GM20431 (cell line): ENCODE data around the gene DUSP1.
"Not testable (repeated sequence)": the region's sequence is repeated elsewhere in the genome, so short reads cannot be mapped to it uniquely, and the experiment has no call there.

ENCODE experiments used
- in situ Hi-C: fragments of 300-500 bp; cut with MseI, MboI; formaldehyde crosslinking; loops from one replicate; pipeline ENCODE4 v1.15.0; 2020; ENCODE audit warnings: low sequenced_read_pairs; ENCODE audit not compliant: unreplicated experiment

DUSP1 gene

DNA sequence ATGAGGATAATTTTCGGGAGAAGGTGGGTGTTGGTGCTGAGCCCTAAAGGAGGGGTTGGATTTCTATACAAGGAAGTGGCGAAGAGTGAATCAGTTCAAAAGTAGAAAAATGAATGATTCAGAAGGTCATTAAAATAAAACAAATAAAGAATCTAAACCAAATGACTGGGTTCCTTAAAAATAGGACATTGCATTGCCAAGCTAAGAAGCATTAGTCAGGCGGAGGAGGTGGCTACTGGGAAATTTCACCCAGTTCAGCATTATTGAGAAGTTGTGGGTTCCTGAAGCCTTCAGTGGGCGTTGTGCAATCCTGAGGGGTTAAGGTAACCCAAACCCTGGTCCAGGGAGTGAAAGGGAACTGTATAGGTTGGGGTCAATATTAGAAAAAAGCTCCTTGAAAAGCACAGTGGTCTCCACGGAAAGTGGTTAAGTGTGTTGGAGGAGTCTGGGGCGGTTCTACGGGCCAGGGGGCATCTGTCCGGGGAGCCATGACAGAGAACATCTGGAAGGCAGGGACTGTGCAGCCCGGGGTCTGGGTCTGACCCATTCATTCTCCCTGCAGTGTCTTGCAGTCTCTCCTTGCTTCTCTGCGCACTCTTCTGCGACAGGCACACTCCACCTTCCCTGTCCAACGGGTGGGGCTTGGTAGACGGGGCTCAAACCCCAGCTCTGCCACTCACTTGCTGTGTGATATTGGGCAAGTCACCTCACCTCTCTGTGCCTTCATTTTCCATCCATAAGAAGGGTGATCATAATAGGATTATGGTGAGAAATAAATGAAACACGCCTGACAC lies 27.6 kb upstream of the DUSP1 start:
- in situ Hi-C loops, result no loop called here

DNA sequence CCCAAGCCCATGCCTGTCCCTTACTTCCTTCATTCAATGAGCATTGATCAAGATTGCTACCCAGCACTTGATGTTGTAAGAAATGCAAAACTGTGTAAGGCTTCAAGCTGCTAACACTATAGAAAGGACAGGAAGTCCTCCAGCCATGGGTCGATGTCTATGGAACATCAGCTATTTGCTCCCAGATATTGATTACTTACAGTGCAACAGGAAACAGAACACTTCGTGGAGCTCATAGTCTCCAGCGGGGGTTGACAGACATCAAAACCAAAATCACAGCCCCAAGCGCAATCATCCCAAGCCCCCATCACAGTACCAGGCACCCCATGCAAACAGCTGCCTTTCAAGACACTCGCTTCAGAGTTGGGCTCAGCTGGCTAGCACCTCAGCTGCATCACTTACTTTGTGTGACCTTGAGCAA lies 26.8 kb upstream of the DUSP1 start:
- in situ Hi-C loops, result no loop called here

DNA sequence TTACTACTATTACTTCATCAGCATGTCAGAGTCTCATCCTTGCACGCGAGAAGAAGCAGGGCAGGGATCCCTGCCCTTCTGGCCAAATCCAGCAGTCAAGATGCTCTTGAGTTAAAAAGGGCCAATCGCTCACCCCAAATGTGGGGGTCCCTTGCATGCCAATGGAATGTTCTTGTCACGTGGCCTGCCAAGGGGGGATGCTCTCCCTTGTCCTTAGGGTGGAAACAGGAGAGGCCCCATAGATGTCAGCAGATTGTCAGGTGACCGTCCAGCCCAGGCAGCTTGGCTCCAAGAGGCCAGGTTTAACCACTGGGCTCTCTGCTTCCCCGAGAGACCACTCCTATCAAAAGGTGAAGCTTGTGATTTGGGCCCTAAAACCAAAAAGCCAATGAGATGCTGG lies 25.3 kb upstream of the DUSP1 start:
- in situ Hi-C loops, result no loop called here

DNA sequence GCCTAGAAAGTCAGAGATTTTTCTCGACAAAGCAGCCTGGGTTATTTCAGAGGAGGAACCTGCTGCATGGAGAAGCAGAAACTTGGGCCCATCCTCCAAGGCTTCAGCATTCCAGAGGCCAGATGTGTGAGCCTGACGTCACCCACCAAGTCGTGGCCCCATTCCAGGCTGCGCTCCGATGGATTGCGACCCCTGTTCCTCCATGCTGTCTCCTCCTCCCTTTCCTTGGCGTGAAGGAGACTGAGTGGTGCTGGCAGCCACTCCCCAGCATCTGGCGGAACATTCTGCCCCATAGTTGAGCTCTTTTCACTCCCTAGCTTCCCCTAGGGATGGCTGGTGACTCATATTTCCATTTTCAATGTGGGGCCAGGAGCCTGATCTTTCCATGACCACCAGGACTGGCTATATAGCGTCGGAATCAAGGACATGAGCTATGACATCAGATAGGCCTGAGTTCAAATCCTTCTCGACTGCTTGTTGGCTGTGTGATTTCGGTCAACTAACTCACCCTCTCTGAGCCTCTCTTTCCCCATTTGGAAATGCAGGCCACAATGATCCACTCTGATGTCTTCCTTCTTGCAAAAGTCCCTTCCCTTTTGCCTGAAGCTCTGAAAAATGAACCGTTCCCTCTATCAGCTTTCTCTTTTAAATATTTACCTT lies 24.5 kb upstream of the DUSP1 start:
- in situ Hi-C loops, result no loop called here

DNA sequence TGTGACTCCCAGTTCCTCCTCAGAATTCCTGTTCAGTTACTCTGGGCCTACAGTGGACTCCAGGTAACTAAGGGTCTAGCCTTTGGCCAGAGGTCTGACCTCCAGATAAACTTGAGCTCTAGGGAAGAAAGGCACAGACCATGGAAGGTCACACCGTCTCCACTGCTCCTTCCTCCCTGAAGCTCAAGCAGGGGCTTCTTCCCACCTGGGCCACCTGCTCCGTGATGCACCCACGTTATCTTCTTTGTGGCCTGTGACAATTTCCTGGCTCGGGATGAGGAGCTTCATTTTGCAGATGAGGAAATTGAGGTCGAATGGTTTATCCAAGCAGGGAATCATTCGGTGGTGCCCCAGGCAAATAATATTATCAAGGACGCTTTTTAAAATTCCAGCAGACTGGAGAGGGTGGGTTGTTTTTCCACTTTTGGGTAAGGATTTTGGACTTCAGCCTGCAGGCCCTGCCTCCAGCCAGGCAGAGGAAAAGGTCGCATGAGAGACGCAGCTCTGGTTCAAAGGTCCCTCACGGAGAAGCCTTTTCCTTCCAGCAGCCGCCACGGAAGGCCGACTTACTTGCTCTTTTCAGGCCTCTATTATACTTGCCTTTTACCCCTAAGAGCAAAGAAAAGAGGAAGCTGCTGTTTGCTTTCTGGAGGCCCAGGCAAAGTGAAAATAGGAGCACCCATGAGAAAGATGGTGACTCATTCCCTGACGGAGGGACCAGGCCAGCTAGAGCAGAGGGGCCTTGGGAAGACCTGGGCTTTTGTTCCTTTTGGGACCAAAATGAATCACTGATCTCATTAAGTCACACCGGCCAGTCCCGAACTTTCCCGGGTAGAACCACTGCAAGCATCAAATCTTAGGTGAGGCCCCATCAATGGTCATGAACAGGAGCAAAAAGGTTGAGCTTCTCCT lies 22.8 kb upstream of the DUSP1 start:
- in situ Hi-C loops, result no loop called here

DNA sequence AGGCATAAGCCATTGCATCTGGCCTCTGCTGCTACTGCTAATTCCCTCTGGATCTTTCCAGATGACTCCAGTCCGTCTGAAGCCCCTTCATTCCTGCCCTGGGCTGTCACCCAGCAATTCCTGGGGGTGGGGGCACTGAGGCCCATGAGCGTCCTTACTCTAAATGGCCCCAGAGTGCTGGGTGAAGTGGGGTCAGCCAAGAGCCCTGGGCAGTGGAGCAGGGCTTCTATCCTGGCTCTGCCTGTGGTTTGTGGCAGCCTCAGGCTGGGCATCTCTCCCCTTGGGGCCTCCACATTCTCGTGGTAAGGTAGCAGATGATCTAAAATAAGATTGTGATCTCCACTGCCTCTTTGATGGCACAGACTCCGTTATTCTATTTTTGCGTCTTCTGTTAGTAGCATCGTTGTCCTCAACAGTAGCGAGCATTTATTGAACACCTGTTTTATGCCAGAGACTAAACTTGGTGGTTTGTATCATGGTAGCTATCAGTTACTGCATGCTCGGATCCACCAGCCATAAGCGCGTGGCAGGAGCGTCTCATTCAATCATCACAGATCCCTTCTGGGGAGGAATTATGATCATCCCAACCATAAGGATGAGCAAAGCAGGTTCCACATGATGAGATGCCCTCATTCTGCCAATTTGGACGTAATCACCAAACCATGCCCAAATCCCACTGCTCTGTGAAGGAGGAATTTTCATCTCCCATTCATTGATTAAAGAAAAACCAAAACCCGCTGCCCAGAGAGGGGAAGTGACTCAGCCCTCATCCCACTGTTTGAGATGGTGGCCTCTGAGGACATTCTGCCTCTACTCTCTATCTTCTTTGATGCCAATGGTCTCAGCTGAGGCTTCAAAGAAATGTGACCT lies 21.9 kb upstream of the DUSP1 start:
- in situ Hi-C loops, result no loop called here

DNA sequence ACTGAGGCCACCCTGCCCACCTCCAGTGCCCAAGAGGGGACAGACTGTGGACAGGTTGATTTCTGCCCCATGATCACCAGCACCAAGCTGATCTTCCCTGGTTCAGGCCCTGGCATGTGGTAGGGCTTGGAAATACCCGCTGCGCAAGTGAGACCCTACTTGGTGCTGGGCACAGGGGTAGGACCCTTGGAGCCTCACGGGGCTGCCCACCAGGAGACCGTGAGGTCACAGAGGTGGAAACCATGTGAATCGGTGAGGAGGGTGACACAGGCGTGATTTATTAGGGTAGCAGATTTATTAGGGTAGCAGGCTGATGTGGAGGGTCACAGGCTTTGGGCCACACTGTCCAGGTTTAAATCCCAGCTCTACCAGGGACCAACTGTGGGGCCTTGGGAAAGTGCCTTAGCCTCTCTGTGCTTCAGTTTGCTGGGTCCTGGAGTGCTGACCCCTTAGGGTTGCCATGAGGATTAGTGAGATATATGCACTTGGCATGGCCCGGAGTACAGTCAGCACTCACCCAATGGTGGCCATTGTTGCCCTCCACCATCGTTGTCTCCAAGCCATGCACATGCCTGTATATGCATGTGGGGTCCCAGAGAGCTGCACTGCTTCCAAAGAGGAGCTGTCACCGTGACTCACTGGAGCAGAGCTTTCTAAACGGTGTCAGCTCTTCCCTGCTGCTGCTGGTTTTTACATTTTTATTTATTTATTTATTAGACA lies 20.9 kb upstream of the DUSP1 start:
- in situ Hi-C loops, result no loop called here

DNA sequence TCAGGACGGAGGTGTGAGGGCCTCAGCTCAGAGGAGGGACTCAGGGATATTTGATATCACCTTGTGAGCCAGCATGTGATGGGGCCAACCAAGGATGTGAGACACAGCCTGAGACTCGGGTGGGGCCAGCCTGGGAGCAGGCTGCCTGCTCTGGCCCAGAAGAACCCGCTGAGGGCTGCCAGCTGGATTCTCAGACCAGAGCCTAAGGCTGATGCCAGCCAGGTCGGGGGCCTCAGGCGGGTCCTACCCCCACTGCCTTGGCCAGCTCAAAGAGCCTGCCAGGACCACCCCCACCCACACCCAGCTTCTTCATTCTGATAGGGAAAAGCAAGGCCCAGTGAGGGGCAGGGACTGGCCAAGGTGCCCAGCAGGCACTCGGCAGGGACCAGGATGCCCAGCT lies 20.3 kb upstream of the DUSP1 start:
- in situ Hi-C loops, result no loop called here

DNA sequence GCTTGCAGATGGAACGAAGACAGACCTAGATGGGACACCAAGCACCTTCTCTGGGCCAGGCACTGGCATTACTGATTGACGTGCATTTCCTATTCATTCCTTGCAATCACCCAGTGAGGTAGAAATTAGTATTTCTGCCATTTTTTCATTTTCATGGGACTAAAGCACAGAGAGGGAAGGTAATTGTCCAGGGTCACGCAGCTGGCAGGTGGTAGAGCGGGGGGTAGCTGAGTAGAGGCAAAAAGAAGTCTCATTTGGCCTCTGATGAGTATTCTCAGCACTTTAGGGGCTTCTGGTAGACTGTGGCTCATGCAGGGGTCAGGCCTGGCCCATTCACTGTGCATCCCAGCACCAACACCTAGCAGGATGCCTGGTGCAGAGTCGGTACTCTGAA lies 19.5 kb upstream of the DUSP1 start:
- in situ Hi-C loops, result no loop called here

DNA sequence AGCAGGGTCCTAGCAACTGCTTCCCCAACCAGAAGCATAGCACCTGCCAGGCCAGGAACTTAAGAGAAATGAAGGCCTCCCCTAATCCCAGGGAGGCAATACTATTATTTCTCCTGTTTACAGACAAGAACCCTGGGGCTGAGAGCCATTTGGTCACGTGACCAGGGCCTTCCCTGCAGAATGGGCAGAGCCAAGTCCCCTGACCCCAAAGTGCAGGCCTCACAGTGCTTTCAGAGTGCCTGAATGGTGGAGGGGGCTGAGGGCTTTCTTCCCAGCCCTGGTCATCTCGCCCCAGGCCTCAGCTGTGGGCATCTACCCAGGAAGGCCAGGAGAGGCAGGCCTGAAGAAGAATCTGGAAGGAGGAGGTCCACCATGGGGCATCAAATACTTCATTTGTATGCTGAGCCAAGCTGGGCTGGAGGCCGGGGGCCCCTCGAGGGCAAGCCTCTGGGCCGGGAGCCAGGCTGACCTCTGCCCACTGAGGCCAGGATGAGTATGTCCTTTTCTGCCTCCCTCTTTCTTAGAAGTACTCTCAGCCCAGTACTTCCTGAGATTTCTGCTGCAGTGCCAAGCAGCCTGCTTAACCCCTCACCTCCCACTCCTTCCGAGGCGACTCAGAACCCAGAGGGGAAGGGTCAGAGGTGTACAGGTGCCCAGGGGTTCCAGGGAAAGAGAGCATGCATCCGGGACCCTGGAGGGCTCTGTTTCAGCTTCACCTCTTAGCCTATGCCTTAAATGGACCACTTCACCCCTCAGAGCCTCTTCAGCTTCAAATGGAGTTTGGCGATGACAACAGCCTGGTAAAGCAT lies 18.9 kb upstream of the DUSP1 start:
- in situ Hi-C loops, result no loop called here

DNA sequence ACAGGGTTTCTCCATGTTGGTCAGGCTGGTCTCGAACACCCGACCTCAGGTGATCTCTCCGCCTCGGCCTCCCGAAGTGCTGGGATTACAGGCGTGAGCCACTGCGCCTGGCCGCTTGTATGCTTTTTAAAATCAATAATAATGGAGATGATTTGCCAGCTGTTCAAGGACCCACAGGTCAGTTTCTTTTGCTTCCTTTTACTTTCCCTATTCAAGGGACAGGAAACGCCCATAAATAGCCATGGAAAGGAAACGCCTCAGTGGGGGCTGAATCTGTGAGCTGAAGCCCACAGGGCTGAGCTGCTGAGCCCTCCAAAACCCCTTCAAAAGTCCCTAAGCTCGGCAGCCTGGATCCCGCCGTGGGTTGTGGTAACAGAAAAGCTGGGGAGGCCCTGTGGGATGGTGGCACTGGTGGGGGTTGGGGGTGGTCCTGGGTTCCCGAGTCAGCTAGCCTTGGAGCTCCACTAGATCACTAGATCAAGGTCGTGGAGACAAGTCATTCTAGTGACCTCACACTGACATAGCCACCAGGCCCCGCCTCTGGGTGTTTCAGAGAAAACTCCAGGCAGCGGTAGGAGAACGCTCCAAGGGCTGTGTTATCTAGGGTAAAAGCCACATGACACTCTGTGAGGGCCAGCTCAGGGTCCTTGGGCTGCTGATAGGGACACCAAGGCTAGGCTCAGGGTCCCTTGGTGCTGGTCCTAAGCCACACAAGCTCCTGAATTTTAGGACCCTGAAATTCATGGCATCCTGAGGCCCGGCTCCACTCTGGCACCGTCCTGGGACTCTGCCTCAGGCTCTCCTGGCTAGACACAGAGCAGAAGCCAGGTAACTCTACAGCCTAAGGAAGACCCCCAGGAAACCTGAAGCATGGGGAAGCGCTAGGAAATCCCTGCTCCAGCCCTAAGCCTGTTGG lies 18.0 kb upstream of the DUSP1 start:
- in situ Hi-C loops, result no loop called here

DNA sequence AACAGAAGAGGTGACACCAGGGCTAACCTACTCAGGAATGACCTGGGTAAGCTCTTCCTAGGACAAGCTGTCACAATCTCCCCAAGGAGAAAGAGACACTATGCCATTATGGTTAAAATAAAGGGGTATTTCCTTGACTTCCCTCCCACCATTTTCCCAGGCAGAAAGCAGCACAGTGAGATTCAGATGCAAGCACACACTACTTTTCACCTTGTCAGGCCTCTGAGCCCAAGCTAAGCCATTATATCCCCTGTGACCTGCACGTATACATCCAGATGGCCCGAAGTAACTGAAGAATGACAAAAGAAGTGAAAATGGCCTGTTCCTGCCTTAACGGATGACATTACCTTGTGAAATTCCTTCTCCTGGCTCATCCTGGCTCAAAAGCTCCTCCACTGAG lies 16.5 kb upstream of the DUSP1 start:
- in situ Hi-C loops, result not testable (repeated sequence)

DNA sequence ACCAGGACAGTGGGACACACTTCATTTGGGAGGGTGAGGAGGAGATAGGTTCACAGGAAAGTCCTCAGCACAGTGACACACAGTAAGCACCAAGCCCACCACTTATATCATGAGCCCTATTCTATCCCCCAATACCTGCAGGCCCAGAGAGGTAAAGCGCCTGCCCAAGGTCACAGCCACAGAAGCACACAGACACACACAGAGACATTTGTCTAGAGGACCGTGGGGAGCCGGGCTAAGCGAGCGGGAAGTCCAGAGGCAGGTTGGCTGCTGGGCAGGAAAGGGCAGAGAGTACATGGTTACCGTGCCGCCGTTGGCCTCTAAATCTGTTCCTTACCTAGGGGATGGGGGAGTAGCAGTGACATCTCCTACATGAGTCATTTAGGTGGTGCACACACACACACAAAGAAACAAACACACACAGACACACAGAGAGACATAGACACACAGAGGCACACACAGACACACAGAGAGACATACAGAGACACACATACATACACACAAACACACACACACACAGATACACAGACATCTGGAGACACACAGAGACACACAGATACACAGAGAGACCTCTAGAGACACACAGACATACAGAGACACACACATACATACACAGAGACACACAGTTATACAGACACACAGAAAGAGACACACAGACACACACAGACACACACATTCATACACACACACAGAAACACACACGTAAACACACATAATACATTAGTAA lies 15.9 kb upstream of the DUSP1 start:
- in situ Hi-C loops, result no loop called here

DNA sequence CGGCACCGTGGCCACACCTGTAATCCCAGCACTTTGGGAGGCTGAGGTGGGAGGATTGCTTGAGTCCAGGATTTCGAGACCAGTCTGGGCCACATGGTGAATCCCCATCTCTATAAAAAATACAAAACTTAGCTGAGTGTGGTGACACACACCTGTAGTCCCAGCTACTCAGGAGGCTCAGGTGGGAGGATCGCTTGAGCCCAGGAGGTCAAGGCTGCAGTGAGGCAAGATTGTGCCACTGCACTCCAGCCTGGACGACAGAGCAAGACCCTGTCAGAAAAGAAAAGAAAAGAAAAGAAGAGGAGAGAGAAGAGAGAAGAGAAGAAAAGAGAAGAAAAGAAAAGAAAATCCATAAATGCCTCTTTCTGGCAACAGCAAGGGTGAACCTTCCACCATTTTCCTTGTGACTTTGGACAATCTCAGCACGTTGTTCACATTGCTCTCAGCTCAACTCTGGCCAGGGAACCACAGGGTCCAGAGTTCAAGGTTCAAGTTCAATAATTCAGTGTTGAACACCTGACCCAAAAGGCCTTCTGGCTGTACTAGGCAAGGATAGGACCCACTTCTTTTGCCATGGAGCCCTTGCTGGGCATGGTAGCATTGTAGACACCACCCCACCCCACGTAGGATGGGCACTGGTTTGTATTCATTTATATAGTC lies 14.6 kb upstream of the DUSP1 start:
- in situ Hi-C loops, result no loop called here

DNA sequence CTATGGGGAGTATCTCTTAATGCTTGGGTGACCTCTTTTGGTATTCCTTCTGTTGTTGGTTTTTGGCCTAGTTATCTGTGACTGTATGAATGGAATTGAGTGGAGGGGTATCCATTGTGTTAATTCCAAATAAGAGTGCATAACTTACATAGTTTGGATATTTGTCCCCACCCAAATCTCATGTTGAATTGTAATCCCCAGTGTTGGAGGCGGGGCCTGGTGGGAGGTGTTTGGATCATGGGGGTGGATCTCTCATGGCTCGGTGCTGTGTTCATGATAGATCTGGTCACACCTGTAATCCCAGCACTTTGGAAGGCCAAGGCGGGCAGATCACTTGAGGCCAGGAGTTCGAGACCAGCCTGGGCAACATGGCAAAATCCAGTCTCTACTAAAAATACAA lies 13.2 kb upstream of the DUSP1 start:
- in situ Hi-C loops, result not testable (repeated sequence)

DNA sequence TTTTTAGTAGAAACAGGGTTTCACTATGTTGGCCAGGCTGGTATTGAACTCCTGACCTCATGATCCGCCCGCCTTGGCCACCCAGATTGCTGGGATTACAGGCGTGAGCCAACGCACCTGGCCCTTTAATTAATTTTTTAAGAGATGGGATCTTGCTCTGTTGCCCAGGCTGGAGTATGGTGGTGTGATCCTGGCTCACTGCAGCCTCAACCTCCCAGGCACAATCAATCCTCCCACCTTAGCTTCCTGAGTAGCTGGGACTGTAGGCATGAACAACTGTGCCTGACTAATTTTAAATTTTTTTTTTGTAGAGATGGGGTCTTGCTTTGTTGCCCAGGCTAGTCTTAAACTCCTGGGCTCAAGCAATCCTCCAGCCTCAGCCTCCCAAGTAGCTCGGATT lies 12.3 kb upstream of the DUSP1 start:
- in situ Hi-C loops, result not testable (repeated sequence)
